Stomach smooth muscle (tissue), 2 donors: ENCODE results near the gene PXDN.
"Not testable (repeated sequence)": the region's sequence is repeated elsewhere in the genome, so short reads cannot be mapped to it uniquely, and the experiment has no call there.

Experiments
- H3K27ac ChIP-seq: one replicate; pipeline ENCODE4 v1.7.0; 2013; ENCODE audit warnings: mild to moderate bottlenecking, low read length, inconsistent platforms
- H3K27me3 ChIP-seq, 2 donors: one replicate each; pipeline ENCODE4 v1.7.0; 2013; ENCODE audit warnings: low read length in 2 of 2; ENCODE audit not compliant: insufficient read depth in 2 of 2, control insufficient read depth in 1 of 2
- H3K36me3 ChIP-seq, 2 donors: one replicate each; pipeline ENCODE4 v1.7.0; 2013; ENCODE audit warnings: low read length in 2 of 2; ENCODE audit not compliant: control insufficient read depth in 2 of 2, insufficient read depth in 2 of 2
- H3K4me1 ChIP-seq: one replicate; pipeline ENCODE4 v1.7.0; 2013; ENCODE audit warnings: low read length; ENCODE audit not compliant: control insufficient read depth, insufficient read depth
- H3K4me3 ChIP-seq, 2 donors: one replicate each; pipeline ENCODE4 v1.7.0; 2013; ENCODE audit warnings: low read length in 2 of 2
- H3K9ac ChIP-seq, 2 donors: one replicate each; pipeline ENCODE4 v1.7.0; 2013; ENCODE audit warnings: low read length in 2 of 2, mild to moderate bottlenecking in 1 of 2
- H3K9me3 ChIP-seq, 2 donors: one replicate each; pipeline ENCODE4 v1.7.0; 2013; ENCODE audit warnings: low read length in 2 of 2; ENCODE audit not compliant: control insufficient read depth in 2 of 2
- donor health status: healthy.
- donor health status: Pancreatic carcinoma.

PXDN gene

DNA sequence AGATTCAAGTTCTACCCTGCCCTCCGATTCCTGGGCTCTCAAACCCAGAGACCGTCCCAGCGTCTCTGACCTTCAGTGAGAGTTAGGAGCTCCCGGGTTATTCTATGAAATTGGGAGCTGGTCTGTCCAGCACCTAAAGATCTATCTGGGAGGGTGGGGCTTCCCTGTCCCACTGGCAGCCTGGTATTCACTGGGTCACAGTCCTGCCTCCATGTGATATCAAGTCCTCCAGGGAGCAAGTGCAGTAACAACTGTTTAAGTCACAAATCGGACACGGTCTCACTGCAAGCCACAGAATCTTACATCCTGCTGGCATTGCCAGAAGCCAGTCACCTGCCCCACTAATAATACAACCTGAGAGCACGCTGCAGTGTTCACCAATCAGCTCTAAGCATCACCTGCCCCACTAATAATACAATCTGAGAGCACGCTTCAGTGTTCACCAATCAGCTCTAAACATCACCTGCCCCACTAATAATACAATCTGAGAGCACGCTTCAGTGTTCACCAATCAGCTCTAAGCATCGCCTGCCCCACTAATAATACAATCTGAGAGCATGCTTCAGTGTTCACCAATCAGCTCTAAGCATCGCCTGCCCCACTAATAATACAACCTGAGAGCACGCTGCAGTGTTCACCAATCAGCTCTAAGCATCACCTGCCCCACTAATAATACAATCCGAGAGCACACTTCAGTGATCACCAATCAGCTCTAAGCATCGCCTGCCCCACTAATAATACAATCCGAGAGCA is 38.0 kb downstream of the PXDN start:
- H3K4me3 ChIP-seq, H3K27ac ChIP-seq, H3K27me3 ChIP-seq, H3K36me3 ChIP-seq, H3K9me3 ChIP-seq, H3K9ac ChIP-seq: not testable (repeated sequence)
- peaks cover 24% of the 10 kb centered on the region for H3K4me1 ChIP-seq

DNA sequence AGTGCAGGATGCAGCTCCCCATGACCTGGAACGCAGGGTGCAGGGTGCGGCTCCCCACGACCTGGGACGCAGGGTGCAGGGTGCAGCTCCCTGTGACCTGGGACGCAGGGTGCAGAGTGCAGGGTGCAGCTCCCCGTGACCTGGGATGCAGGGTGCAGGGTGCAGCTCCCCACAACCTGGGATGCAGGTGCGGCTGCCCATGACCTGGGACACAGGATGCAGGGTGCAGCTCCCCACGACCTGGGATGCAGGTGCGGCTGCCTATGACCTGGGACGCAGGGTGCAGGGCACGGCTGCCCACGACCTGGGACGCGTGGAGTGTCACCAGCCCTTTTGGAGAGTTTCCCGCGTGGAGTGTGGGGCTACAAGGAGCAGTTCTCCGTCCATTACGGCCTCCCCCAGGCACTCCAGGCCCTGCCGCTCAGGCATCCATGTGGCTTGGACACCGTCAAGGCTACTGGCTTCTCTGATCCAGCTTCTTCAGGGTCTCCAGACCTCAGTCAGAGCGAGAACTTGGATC is 38.7 kb downstream of the PXDN start:
- no peaks in the 10 kb centered on the region for H3K27me3 ChIP-seq
- no peaks in the 10 kb centered on the region for H3K9me3 ChIP-seq
- no peak overlapping the region for H3K4me3 ChIP-seq
- H3K4me1 ChIP-seq = peaks cover 24% of the 10 kb centered on the region
- H3K27ac ChIP-seq = no peak overlapping the region
- no peak overlapping the region for H3K9ac ChIP-seq
- no peaks in the 10 kb centered on the region for H3K36me3 ChIP-seq

DNA sequence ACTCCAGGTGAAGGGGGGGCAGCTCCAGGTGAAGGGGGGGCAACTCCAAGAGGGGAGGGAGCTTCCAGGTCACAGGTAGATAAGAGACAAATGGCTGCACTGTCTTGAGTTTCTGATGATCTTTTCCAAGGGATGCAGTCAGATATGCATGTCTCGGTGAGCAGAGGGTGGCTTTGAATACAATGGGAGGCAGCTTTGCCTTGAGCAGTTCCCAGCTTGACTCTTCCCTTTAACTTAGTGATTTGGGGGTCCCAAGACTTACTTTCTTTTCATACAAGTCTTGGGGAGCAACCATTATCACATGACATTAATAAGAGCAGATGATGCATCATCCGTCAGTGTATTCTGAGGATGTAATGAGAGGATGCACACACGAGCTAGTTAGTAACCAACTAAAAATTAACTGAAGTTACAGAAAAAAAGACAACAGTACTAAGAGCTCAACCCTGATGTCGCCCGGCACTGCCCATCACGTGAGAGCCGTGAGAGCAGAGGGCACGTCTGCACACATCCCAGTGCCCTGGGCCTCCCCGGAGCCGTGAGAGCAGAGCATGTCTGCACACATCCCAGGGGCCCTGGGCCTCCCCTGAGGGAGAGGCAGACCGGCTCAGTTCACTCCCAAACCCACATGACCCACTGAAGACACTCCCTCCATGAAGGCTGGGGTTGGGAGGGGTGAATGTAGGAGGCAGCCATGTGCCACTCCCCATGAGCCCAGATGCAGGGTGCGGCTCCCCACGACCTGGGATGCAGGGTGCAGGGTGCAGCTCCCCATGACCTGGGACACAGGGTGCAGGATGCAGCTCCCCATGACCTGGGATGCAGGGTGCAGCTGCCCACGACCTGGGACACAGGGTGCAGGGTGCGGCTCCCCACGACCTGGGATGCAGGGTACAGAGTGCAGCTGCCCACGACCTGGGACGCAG is 39.4 kb downstream of the PXDN start:
- H3K4me1 ChIP-seq = peaks cover 24% of the 10 kb centered on the region
- no peaks in the 10 kb centered on the region for H3K27me3 ChIP-seq
- no peak overlapping the region for H3K9ac ChIP-seq
- no peaks in the 10 kb centered on the region for H3K36me3 ChIP-seq
- H3K27ac ChIP-seq = no peak overlapping the region
- no peaks in the 10 kb centered on the region for H3K9me3 ChIP-seq
- H3K4me3 ChIP-seq = no peak overlapping the region

DNA sequence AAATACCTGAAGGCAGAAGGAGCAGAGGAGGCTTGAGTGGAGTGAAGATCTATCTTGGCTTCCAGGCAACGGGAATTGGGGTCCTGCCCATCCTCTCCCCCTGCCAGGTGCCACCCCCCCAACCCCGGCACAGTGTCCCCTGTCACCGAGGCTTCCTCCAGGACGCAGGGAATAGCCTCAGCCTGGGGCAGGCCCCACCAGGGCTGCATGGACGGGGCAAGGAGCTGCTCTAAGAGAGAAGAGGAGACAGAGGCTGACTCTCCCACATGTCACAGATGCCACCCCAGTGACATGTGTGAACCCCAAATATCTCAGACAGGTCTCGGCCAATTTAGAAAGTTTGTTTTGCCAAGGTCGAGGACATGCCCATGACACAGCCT is 42.1 kb downstream of the PXDN start:
- no peaks in the 10 kb centered on the region for H3K9me3 ChIP-seq
- no peaks in the 10 kb centered on the region for H3K27me3 ChIP-seq
- no peak overlapping the region for H3K27ac ChIP-seq
- H3K9ac ChIP-seq = no peak overlapping the region
- no peak overlapping the region for H3K4me3 ChIP-seq
- H3K36me3 ChIP-seq = no peaks in the 10 kb centered on the region
- peaks cover 14% of the 10 kb centered on the region for H3K4me1 ChIP-seq

DNA sequence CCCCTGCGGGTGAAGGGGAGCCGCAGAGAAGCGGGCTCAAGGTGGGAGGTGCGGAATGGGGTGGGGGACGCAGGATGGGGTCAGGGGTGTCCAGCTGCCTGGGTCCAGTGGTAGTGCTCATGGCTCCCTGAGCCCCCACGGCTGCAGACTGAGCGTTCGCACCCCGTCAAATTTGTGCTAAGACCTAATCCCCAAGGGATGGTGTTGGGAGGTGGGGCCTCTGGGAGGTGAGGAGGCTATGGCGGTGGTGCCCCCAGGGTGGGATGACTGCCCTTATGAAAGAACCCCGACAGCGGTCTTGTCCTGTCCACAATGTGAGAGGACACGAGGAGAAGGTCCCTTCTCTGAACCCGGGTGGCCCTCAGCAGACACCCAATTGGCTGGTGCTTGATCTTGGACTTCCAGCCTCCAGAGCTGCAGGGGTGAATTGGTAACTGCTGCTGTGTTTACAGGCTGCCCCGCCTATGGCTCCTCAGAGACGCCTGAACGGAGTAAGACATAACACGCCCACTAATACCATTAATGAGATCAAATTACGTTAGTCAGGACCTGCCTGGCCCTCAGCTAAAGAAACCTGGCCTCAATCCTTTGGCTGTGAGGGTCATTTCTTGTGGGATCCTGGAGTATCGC is 42.6 kb downstream of the PXDN start:
- H3K4me1 ChIP-seq = peaks cover 14% of the 10 kb centered on the region
- no peak overlapping the region for H3K27ac ChIP-seq

DNA sequence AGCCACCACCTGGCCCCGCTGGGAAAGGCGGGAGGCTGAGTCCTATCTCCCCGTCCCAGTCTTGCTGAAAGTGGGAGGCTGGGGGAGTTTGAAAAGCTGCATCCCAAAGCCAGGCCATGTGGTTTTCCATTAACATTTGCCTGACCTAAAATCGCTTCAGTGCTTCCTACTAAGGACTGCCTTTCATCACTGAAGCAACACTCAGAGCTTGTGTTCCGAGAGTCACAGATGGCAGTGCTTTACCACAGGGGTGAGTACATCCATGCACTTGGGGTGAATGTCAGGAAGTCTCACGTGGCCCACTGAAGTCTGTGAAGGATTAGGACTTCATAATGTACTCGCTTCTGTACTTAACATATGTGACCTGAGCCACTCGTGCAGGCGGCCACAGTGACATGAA is 43.3 kb downstream of the PXDN start:
- H3K36me3 ChIP-seq = no peaks in the 10 kb centered on the region
- no peaks in the 10 kb centered on the region for H3K27me3 ChIP-seq
- H3K4me1 ChIP-seq = peaks cover 14% of the 10 kb centered on the region
- H3K4me3 ChIP-seq = no peak overlapping the region
- H3K27ac ChIP-seq = no peak overlapping the region
- H3K9ac ChIP-seq = no peak overlapping the region
- H3K9me3 ChIP-seq = no peaks in the 10 kb centered on the region

More for the DNA sequence above, 42.6 kb downstream of the PXDN start:
- no peak overlapping the region for H3K9ac ChIP-seq
- no peaks in the 10 kb centered on the region for H3K36me3 ChIP-seq
- H3K4me3 ChIP-seq = no peak overlapping the region
- H3K27me3 ChIP-seq = no peaks in the 10 kb centered on the region
- H3K9me3 ChIP-seq = no peaks in the 10 kb centered on the region

DNA sequence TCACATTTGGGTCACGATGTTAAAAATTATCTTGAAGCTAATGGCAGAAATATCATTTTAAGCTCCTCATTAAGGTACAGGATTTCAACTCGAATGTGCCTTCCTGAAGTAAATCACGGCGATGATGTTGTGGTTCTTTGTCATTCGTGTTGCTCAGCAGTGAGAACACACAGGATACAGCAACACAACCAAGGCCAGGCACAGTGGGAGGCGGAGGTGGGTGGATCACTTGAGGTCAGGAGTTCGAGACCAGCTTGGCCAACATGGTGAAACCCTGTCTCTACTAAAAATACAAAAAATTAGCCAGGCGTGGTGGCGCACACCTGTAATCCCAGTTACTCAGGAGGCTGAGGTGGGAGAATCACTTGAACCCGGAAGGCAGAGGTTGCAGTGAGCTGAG is 43.9 kb downstream of the PXDN start:
- H3K27me3 ChIP-seq, H3K36me3 ChIP-seq, H3K9me3 ChIP-seq, H3K27ac ChIP-seq, H3K4me3 ChIP-seq, H3K9ac ChIP-seq: not testable (repeated sequence)
- H3K4me1 ChIP-seq = peaks cover 13% of the 10 kb centered on the region

DNA sequence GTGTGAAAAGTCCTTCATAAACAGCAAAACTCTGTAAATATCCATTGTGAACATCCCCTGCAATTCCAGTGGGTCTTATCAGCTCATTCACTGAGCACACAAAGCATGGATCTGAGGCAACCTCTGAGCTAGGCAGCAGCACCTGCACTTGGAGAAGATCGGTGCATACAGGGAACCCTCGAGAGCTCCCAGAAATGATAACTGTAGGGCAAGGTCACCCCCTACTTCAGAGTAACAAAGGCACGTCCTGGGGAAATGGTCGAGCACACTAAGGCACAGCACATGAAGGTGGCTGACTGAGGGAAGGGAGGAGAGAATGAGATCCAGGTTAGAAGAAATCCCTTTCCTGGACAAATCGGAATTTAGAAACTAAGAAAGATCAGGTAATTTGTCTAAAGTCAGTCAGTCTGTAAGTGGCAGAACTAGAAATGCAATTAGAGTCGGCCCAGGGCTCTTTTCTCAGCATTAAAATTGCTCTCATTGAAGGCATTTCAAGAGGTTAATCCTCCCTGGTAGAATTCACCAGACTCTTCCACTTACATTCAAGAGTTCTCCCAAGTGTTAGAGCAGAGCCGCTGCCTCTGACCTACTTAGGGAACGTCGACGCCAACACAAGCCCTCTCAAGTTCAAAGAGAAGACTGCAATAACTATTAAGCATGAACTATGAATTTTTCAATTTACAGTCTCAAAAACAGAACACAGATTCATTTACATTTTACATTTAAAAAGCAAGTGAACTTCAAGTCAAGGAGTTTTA is 45.9 kb downstream of the PXDN start:
- Histone ChIP-seq H3K27me3 (no peaks in the 10 kb centered on the region), H3K9ac (no peak overlapping the region), H3K4me3 (no peak overlapping the region), H3K9me3 (no peaks in the 10 kb centered on the region), H3K4me1 (peaks cover 10% of the 10 kb centered on the region), H3K27ac (peak overlapping the region; percentile 18), H3K36me3 (no peaks in the 10 kb centered on the region)

DNA sequence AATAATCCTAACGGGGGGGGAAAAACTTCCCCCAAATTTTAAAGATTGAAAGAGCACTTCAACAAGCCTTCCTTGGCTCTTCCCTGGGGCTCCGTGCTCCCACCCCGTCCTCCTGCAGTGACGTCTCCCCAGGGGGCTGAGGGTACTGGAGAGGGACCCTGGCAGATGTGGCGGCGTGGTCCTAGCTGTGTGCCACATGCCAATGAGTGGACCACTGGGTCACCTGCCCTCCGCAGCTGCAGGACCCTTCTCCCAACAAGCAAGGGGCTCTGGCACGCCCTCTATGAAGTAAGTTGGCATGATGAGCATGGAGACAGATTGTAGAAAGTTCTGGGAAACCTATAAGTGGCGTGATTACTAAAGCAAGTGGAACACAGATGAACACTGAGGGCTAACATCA is 46.7 kb downstream of the PXDN start:
- no peak overlapping the region for H3K9ac ChIP-seq
- H3K27ac ChIP-seq = no peak overlapping the region
- H3K9me3 ChIP-seq = no peaks in the 10 kb centered on the region
- no peaks in the 10 kb centered on the region for H3K27me3 ChIP-seq
- H3K4me3 ChIP-seq = no peak overlapping the region
- peaks cover 10% of the 10 kb centered on the region for H3K4me1 ChIP-seq
- peaks cover 2 to 3% of the 10 kb centered on the region in 2 donors for H3K36me3 ChIP-seq

DNA sequence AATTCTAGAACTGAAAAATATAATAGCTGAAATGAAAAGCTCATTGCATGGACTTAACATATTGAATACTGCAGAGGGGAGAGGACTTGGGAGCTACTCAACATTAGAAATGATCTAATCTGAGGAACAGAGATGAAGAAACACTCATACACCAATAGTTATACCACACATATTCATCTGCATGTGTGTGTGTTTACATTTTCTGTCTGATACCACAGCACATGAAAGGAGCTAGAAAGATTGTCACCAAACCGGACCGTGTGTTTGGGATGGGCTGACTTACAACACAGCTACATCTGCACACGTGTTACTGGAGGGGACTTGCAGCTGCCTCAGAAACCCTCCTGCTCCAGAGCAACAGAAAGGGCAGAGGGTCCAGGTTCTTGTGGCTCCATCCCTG is 47.8 kb downstream of the PXDN start:
- H3K27me3 ChIP-seq = no peaks in the 10 kb centered on the region
- no peak overlapping the region for H3K9ac ChIP-seq
- H3K9me3 ChIP-seq = no peaks in the 10 kb centered on the region
- no peak overlapping the region for H3K4me3 ChIP-seq
- H3K36me3 ChIP-seq = peaks cover 10 to 11% of the 10 kb centered on the region in 2 donors
- no peak overlapping the region for H3K27ac ChIP-seq
- H3K4me1 ChIP-seq = peaks cover 10% of the 10 kb centered on the region
